DMS 273 (cell line): Measurements from ENCODE around the gene ZNF317.
"Not testable (repeated sequence)": the region's sequence is repeated elsewhere in the genome, so short reads cannot be mapped to it uniquely, and the experiment has no call there.

ENCODE experiments used
- DNase-seq: peaks from one replicate; lab custom pipeline; 2025; ENCODE audit not compliant: unreplicated experiment; lab: John Stamatoyannopoulos, UW

Gene ZNF317

DNA sequence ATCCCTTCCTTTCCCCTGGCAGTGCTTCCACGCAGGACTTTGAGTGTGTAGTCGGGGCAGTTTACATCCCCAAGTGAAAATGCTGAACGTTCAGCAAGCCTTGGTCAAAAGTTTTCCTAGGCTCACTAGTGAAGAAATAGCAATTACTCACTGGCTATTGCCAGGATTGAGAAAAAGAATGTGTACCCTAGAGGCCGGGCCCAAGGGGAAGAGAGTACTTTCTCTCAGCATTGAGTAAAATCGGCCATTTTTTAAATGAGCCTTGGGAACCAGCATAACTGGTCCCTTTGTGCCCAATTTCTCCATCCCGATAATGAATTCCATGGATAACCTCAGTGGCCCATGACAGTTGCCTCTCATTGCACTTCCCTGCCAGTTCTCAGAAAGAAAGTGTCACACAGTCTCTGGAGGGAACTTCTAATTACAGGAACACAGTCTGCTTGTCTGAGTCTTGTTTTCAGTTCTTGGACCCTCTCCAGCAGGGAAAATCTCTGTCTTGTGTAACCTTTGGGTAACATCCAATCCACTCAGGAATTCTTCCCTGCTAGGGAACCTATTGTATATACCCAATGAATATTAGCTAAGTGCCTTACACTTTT lies 31.3 kb downstream of the ZNF317 start:
- no peak for DNase-seq

DNA sequence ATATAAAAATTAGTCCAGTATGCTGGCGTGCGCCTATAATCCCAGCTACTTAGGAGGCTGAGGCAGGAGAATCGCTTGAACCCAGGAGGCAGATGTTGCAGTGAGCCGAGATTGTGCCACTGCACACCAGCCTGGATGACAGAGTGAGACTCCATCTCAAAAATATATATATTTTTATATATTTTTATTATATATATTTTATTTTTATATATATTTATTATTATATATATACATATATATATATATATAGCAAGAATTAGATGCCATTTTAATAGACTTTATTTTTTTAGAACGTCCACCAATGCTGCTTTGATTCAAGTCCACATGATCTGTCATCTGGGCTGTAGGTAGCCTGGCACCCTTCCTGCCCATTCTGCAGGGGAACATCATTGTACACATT lies 35.1 kb downstream of the ZNF317 start:
- no peak for DNase-seq

DNA sequence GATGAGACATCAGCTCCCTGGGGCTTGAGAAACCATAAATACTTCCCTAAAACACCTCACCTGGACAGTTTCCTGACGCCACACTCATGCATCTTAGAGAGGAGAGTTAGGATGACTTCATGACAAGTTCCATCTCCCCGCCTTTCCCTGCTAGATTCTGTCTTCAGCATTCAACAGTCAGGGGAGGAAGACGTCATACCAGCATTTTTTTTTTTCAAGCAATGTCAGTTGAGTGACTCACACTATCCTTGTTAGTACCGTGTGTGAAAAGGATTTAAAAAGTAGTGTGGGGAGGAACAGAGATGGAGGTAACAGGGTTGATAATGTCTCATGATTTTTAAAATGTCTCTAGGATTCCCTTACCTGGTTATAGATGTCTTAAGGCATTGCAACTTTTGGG lies 38.7 kb downstream of the ZNF317 start, which contains the start of gene OR7D2:
Gene OR7D2, plus strand, starts transcription at position 79 of the 400 bp plus-strand sequence. CDS start 6,803 bp downstream, outside the sequence.
- DNase-seq, result no peak

DNA sequence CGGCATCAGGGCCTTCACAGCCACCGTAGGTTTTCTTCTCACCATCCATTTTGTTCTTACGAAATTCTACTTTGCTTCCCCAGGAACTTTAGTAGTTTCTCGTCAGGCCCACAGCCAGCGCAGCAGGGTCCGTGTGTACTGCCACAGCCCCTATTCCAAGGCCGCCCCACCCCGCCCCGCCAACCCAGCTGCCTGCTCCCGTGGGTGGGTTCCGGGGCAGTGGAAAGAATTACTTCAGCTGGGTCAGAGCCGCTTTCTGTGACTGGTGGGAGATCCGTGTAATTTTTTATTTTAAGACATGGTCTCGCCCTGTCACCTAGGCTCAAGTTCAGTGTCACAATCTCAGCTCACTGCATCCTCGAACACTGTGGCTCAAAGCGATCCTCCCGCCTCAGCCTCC lies 42.8 kb downstream of the ZNF317 start:
- DNase-seq, result no peak

DNA sequence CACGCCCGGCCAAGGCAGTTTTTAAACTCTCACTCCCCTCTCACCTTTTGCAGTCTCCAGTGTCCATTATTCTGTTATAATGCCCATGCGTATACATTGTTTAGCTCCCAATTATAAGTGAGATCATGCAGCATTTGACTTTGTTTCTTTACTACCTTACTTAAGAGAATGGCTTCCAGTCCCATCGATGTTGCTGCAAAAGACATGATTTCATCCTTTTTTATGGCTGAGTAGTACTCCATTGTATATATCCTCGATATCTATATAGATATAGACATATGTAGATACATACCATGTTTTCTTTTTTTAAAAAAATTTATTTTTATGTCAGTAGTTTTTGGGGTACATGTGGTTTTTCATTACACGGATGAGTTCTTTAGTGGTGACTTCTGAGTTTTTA lies 47.0 kb downstream of the ZNF317 start:
- DNase-seq, result no peak

DNA sequence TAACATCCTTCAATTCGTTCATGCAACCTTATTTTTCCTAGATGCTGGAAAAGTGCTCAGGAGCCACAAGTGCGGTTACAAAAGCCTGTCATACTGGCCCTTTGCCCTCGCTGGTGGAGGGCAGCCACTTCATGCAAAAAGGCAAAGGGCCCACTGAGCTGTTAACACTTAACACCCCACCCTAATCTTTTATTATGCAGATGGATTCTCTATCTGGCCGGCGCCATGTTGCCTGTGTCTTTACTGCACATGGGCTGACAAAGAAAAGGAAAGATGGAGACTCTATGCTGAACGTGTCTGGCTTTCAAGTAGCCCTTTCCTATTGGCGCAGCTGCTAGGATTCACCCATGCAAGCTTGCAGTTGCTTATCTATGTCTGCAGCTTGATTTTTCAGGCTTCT lies 49.3 kb downstream of the ZNF317 start:
- DNase-seq, result no peak

DNA sequence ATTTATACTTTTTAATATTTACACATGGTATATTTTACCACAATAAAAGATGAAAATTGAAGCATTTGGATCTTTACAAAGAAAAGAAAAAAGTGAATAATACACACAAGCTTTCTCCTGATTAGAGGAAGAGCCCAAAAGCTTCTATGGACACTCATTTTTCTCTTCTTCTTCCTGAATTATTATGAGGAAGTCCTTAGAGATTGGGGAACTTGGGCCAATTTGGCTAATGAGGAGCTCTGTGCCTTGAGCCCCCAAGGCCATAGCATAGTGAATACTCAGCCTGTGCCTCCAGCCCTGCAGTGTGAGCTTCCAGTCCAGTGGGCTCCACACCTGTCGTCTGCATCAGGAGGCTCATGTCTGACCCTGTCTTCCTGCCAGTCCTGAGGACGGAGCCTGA lies 57.8 kb downstream of the ZNF317 start:
- not testable (repeated sequence) for DNase-seq

DNA sequence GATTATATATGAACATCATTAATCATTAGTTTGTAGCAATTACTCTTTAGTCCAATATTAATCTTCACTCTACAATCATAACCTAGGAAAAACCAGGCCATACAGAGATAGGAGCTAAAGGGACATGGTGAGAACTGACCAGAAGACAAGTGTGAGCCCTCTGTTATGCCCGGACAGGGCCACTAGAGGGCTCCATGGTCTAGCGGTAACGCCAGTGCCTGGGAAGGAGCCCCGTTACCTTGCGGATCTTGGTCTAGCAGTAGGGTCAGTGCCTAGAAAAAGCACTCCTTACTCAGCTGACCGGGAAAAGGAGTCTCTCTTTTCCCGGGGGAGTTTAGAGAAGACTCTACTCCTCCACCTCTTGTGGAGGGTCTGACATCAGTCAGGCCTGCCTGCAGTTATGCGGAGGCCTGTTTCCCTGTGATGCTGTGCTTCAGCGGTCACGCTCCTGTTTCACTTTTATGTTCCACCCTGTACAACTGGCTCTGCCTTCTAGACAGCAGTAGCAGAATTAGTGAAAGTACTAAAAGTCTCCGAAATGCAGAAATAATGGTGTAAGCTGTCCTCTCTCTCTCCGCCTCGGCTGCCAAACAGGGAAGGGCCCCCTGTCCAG lies 65.4 kb downstream of the ZNF317 start:
- DNase-seq, result peak; percentile 79
